ENCODE data around the gene THOC6. TPM values are rescaled to one million over a fixed set of nuclear protein-coding genes. Genes with fewer than 3 reads are reported as not detected.
"Not testable (repeated sequence)": the region's sequence is repeated elsewhere in the genome, so short reads cannot be mapped to it uniquely, and the experiment has no call there.

THOC6 gene
- total and polyA plus RNA-seq, 12 donors = 7.0 to 40.3 (median 10.6) TPM

DNA sequence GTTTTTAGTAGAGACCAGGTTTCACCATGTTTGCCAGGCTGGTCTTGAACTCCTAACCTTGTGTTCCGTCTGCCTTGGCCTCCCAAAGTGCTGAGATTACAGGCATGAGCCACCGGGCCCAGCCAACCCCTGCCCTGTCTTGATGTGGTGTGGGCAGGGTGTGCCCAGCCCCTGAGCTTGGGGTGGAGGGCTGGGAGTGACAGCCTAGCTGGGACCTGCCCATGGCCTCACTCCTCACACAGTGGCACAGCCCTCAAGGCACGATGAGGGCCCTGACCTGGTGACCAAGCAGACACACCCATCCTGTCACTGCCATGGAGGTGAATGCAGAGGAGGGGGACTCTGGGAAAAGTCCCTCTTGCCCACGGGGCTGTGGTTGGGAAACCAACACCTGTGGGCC, 44.7 kb downstream of the THOC6 start:
- peaks cover 0 to 26% (median 0%) of the 10 kb centered on the region in 9 donors for H3K36me3 ChIP-seq
- no peaks in the 10 kb centered on the region for H3K27me3 ChIP-seq
- 65 to 71% methylated on average over 4 of the region's 4 CpGs for WGBS, 2 donors
- peak overlapping the region in 2 of 10 donors; percentile 66 to 71 for H3K4me3 ChIP-seq
- DNase-seq (no peak), ATAC-seq (no peak)
- H3K9me3 ChIP-seq = no peaks in the 10 kb centered on the region
- intact Hi-C loops (cut with DNase I) = loop anchor here in 1 of 10 donors (5.0 kb wide), 1 partner anchor 34 kb away; no protein-coding TSS in a partner anchor
- peaks cover 3 to 34% (median 14%) of the 10 kb centered on the region in 9 donors for H3K4me1 ChIP-seq
- H3K27ac ChIP-seq = peak overlapping the region in 2 of 10 donors; percentile 75 to 84
- TF ChIP-seq, protein P1, sequence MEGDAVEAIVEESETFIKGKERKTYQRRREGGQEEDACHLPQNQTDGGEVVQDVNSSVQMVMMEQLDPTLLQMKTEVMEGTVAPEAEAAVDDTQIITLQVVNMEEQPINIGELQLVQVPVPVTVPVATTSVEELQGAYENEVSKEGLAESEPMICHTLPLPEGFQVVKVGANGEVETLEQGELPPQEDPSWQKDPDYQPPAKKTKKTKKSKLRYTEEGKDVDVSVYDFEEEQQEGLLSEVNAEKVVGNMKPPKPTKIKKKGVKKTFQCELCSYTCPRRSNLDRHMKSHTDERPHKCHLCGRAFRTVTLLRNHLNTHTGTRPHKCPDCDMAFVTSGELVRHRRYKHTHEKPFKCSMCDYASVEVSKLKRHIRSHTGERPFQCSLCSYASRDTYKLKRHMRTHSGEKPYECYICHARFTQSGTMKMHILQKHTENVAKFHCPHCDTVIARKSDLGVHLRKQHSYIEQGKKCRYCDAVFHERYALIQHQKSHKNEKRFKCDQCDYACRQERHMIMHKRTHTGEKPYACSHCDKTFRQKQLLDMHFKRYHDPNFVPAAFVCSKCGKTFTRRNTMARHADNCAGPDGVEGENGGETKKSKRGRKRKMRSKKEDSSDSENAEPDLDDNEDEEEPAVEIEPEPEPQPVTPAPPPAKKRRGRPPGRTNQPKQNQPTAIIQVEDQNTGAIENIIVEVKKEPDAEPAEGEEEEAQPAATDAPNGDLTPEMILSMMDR (IDR thresholded peaks at IDR 0.05) = no peak

DNA sequence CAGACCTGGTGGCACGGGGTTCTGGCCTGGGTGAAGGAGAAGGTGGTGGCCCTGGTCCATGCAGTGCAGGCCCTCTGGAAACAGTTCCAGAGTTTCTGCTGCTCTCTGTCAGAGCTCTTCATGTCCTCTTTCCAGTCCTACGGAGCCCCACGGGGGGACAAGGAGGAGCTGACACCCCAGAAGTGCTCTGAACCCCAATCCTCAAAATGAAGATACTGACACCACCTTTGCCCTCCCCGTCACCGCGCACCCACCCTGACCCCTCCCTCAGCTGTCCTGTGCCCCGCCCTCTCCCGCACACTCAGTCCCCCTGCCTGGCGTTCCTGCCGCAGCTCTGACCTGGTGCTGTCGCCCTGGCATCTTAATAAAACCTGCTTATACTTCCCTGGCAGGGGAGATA, 45.3 kb downstream of the THOC6 start:
- not testable (repeated sequence) for H3K27me3 ChIP-seq, H3K4me3 ChIP-seq, H3K27ac ChIP-seq, H3K9me3 ChIP-seq, DNase-seq, ATAC-seq
- WGBS, 2 donors = 87 to 89% methylated on average over 10 of the region's 11 CpGs
- Histone ChIP-seq H3K4me1 (peaks cover 3 to 34% (median 14%) of the 10 kb centered on the region in 9 donors), H3K36me3 (peaks cover 0 to 26% (median 0%) of the 10 kb centered on the region in 9 donors)
- intact Hi-C loops (cut with DNase I) = loop anchor here in 1 of 10 donors (5.0 kb wide), 1 partner anchor 33 kb away; no protein-coding TSS in a partner anchor

DNA sequence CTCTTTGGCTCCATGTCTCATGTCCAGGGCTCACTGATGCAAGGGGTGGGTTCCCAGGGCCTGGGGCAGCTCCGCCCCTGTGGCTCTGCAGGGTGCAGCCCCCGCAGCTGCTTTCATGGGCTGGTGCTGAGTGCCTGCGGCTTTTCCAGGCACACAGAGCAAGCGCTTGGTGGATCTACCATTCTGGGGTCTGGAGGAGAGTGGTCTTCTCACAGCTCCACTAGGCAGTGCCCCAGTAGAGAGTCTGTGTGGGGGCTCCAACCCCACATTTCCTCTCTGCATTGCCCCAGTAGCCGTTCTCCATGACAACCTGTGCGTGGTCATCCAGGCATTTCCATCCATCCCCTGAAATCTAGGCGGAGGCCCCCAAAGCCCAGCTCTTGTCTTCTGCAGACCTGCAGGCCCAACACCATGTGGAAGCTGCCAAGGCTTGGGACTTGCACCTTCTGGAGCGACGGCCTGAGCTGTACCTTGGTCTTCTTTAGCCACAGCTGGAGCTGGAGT, 46.8 kb downstream of the THOC6 start:
- TF ChIP-seq, protein P1 (IDR thresholded peaks at IDR 0.05) = no peak

DNA sequence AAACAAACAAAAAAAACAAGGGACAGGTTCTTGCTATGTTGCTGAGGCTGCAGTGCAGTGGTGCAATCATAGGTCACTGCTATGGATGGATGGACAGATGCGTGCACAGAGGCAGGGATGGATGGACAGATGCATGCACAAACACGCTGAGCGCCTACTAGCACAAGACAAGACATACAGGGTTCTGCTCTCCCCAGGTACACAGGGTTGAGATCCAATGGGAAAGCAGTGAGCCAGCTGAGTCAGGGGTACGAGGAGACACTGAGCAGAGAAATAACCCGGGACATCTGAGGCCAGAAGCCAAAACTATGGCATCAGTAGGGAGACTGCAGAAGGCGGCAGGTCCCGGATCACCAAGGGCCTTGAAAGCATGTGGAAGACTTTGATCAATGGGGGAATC, 47.8 kb downstream of the THOC6 start:
- no peaks in the 10 kb centered on the region for H3K9me3 ChIP-seq
- intact Hi-C loops (cut with DNase I) = no loop called here
- H3K27ac ChIP-seq = peak overlapping the region in 1 of 10 donors; percentile 20
- TF ChIP-seq, protein P1 (IDR thresholded peaks at IDR 0.05) = no peak
- no peak overlapping the region for H3K4me3 ChIP-seq
- peaks cover 0 to 26% (median 0%) of the 10 kb centered on the region in 9 donors for H3K36me3 ChIP-seq
- H3K4me1 ChIP-seq = peaks cover 0 to 33% (median 9%) of the 10 kb centered on the region in 9 donors
- H3K27me3 ChIP-seq = no peaks in the 10 kb centered on the region
- DNase-seq = no peak
- 86 to 90% methylated on average over 7 of the region's 7 CpGs for WGBS, 2 donors
- ATAC-seq = no peak

More for the DNA sequence above, 46.8 kb downstream of the THOC6 start:
- Histone ChIP-seq H3K4me1 (peaks cover 0 to 32% (median 9%) of the 10 kb centered on the region in 9 donors), H3K4me3 (no peak overlapping the region), H3K9me3 (no peaks in the 10 kb centered on the region), H3K27ac (peak overlapping the region in 1 of 10 donors; percentile 26), H3K36me3 (peaks cover 0 to 26% (median 0%) of the 10 kb centered on the region in 9 donors), H3K27me3 (no peaks in the 10 kb centered on the region)
- 87 to 90% methylated on average over 9 of the region's 9 CpGs for WGBS, 2 donors
- ATAC-seq (no peak), DNase-seq (no peak)
- intact Hi-C loops (cut with DNase I) = no loop called here

DNA sequence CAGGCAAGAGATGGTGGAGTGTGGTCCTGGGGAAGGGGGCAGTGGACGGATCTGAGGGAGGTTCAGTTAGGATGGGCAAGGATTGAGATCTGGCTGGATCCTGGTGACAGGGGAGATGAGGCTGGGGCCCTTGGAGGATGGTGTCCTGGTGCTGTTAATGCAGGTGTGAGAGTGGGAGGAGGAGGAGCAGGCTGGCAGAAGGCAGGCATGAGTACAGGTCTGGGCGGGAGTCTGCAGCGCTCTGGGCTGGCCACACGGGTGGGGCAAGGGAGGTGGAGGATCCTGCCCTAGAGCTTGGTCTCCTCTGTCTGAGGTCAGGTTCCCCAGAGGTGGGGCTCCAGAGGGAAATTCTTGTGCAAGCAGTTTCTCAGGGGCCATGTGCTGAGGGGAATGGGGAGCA, 48.3 kb downstream of the THOC6 start:
- H3K9me3 ChIP-seq; DNase-seq; H3K27me3 ChIP-seq; intact Hi-C loops (cut with DNase I); H3K4me3 ChIP-seq; H3K27ac ChIP-seq: not testable (repeated sequence)
- WGBS, 2 donors = 71 to 73% methylated on average over 3 of the region's 4 CpGs
- H3K36me3 ChIP-seq = peaks cover 0 to 30% (median 0%) of the 10 kb centered on the region in 9 donors
- H3K4me1 ChIP-seq = peaks cover 0 to 33% (median 9%) of the 10 kb centered on the region in 9 donors
- ATAC-seq = peak in 1 of 8 donors; percentile 15

Measured in heart right ventricle (tissue), 16 donors.